Tibial artery (tissue), 4 donors: ENCODE data around the gene LCN15.
"Not testable (repeated sequence)": the region's sequence is repeated elsewhere in the genome, so short reads cannot be mapped to it uniquely, and the experiment has no call there.

Experiments
- DNase-seq, 2 donors: peaks; one replicate each; pipeline ENCODE4 v3.0.0-alpha.2; 2019
- H3K27ac ChIP-seq, 2 donors: fragments of 200-600 bp; sonication (generic) in 1 of 2; 1 replicate in 1 of 2; 2 replicates in 1 of 2; pipeline ENCODE4 v1.5.1; 2018 to 2019; ENCODE audit warnings: mild to moderate bottlenecking in 1 of 2
- H3K27me3 ChIP-seq, 2 donors: fragments of 200-600 bp; sonication (generic) in 1 of 2; one replicate each; pipeline versions ENCODE4 v1.5.1 to v1.6.0; 2016 to 2019
- H3K36me3 ChIP-seq, 3 donors: fragments of 200-600 bp; sonication (generic) in 2 of 3; one replicate each; pipeline ENCODE4 v1.5.1; 2016 to 2019; ENCODE audit warnings: mild to moderate bottlenecking in 2 of 3
- H3K4me1 ChIP-seq, 4 donors: fragments of 200-600 bp; sonication (generic) in 2 of 4; 1 replicate in 3 of 4; 2 replicates in 1 of 4; pipeline ENCODE4 v1.5.1; 2016 to 2019
- H3K4me3 ChIP-seq, 2 donors: fragments of 200-600 bp; sonication (generic) in 1 of 2; 1 replicate in 1 of 2; 2 replicates in 1 of 2; pipeline ENCODE4 v1.5.1; 2018 to 2019; ENCODE audit warnings: mild to moderate bottlenecking in 2 of 2
- H3K9me3 ChIP-seq, 3 donors: fragments of 200-600 bp; sonication (generic) in 1 of 3; one replicate each; pipeline ENCODE4 v1.5.1; 2016 to 2019
- intact Hi-C: fragments of 100-400 bp; cut with DNase I; formaldehyde crosslinking; loops from one replicate; pipeline ENCODE4 v1.15.0; 2023; ENCODE audit warnings: low total_unique reads
- TF ChIP-seq, protein P1 (sequence below), 2 experiments: fragments of 200-600 bp in 1 of 2; fragments of 450-650 bp in 1 of 2; IDR thresholded peaks; one replicate each; pipeline ENCODE4 v1.5.1; 2017 to 2019; ENCODE audit warnings: antibody characterized with exemption in 2 of 2, mild to moderate bottlenecking in 1 of 2, moderate library complexity in 1 of 2

LCN15 gene

DNA sequence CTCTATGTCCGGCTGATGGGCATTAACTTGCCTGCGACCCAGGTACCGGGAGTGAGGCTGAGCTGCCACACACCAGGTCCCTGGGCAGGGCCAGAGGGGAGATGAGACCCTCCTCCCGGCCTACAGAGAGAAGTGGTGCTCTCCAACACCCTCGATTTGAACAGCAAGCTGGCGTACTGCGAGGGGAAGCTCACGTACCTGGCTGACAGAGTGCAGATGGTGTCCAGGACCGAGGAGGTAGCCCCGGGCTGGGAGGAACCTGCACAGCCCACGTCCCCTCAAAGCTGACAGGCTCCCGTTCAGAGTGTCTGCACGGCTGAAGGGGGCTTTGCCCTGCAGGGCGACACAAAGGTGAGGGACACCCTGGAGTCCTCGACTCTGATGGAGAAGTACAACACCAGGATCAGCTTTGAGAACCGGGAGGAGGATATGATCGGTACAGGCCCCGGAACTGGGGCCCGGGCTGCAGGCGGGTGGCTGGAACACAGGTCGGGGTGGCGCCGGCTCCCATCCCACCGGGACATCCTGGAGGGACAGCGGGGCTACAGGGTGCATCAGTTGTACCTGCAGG, 42.4 kb upstream of the LCN15 start:
- H3K27me3 ChIP-seq: peaks cover 0 to 18% of the 10 kb centered on the region in 2 donors
- H3K4me3 ChIP-seq: peak overlapping the region; percentile 94 to 99
- H3K27ac ChIP-seq: peak overlapping the region; percentile 83 to 93
- TF ChIP-seq, protein P1, sequence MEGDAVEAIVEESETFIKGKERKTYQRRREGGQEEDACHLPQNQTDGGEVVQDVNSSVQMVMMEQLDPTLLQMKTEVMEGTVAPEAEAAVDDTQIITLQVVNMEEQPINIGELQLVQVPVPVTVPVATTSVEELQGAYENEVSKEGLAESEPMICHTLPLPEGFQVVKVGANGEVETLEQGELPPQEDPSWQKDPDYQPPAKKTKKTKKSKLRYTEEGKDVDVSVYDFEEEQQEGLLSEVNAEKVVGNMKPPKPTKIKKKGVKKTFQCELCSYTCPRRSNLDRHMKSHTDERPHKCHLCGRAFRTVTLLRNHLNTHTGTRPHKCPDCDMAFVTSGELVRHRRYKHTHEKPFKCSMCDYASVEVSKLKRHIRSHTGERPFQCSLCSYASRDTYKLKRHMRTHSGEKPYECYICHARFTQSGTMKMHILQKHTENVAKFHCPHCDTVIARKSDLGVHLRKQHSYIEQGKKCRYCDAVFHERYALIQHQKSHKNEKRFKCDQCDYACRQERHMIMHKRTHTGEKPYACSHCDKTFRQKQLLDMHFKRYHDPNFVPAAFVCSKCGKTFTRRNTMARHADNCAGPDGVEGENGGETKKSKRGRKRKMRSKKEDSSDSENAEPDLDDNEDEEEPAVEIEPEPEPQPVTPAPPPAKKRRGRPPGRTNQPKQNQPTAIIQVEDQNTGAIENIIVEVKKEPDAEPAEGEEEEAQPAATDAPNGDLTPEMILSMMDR (IDR thresholded peaks at IDR 0.05): no peak
- no peaks in the 10 kb centered on the region for H3K9me3 ChIP-seq
- H3K4me1 ChIP-seq: peaks cover 0 to 52% (median 26%) of the 10 kb centered on the region in 4 donors
- intact Hi-C loops: loop anchor here (5.0 kb wide), 1 partner anchor 36 kb away; the partner anchor contains the start of gene AJM1
- H3K36me3 ChIP-seq: peaks cover 0 to 9% (median 0%) of the 10 kb centered on the region in 3 donors
- no peak for DNase-seq

DNA sequence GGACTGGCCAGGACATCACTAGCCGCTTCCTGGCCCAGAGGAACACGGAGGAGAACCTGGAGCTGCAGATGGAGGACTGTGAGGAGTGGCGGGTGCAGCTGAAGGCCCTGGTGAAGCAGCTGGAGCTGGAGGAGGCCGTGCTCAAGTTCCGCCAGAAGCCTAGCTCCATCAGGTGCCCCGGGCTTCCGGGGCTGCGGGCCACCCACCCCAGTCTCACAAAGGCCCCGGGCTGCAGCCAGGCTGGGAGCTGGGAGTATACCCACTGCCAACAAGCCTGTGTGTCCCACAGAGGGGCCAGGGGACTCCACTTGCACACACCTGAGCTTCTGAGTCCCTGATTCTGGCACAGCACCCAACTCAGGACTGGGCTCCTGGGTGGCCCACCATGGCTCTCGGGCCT, 41.7 kb upstream of the LCN15 start:
- intact Hi-C loops: loop anchor here (5.0 kb wide), 1 partner anchor 36 kb away; the partner anchor contains the start of gene AJM1
- no peak overlapping the region for H3K27ac ChIP-seq
- peaks cover 0 to 57% (median 28%) of the 10 kb centered on the region in 4 donors for H3K4me1 ChIP-seq
- H3K9me3 ChIP-seq: no peaks in the 10 kb centered on the region
- TF ChIP-seq, protein P1 (IDR thresholded peaks at IDR 0.05): no peak
- no peak for DNase-seq
- H3K36me3 ChIP-seq: peaks cover 0 to 6% (median 0%) of the 10 kb centered on the region in 3 donors
- peaks cover 0 to 24% of the 10 kb centered on the region in 2 donors for H3K27me3 ChIP-seq
- H3K4me3 ChIP-seq: no peak overlapping the region

DNA sequence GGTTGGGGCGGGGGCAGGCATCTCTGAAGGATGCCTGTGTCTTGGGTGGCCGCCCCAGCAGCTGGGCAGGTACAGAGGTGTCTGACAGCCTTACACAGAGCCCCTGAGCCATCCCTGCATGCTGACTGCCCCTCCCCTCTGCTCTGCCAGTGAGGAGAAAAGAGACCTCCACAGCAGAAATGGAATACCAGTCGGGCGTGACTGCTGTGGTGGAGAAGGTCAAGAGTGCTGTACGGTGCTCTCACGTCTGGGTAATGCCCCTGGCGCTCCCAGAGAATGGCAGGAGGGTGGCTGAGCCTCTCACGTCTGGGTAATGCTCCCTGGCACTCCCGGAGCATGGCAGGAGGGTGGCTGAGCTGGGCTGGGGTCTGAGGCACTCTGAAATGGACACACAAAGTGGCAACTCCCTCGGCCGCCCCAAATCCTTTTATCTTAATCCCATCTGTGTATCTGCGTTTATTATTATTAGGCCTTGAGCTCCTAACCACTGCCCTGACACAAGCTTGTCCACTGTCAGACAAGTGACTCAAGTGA, 41.0 kb upstream of the LCN15 start:
- H3K4me3 ChIP-seq: no peak overlapping the region
- TF ChIP-seq, protein P1 (IDR thresholded peaks at IDR 0.05): no peak
- DNase-seq: no peak
- peaks cover 0 to 32% of the 10 kb centered on the region in 2 donors for H3K27me3 ChIP-seq
- peaks cover 0 to 59% (median 31%) of the 10 kb centered on the region in 4 donors for H3K4me1 ChIP-seq
- intact Hi-C loops: loop anchor here (5.0 kb wide), 1 partner anchor 37 kb away; the partner anchor contains the start of gene AJM1
- H3K36me3 ChIP-seq: peaks cover 0 to 6% (median 0%) of the 10 kb centered on the region in 3 donors
- no peaks in the 10 kb centered on the region for H3K9me3 ChIP-seq
- no peak overlapping the region for H3K27ac ChIP-seq

DNA sequence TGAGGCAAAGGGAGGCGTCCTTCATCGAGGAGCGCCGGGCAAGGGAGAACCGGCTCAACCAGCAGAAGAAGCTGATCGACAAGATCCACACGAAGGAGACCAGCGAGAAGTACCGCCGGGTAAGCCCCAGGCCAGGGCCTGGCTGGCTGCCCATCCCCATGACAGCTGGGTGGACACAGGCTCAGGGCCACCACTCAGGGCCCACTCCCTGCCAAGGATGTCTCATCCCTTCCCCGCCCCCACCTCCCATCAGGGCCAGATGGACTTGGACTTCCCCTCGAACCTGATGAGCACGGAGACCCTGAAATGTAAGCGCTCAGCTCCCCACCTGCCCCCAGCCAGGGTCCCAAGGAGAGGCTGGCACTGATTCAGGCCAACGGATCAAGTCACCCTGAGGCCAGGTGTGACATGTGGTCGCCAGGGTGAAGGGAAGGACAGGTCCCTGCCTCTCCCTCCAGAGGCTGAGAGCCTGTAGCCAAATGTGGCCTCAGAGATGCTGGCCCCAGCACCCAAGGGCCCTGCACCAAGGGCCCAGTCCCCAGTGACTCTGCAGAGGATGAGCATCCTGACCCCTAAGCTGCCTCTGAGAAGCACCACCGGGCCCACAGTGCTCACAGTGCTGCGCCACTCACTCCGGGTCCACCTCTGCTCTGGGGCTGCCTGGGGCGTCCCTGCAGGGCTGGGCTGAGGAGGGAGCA, 40.3 kb upstream of the LCN15 start:
- TF ChIP-seq, protein P1 (IDR thresholded peaks at IDR 0.05): no peak
- H3K4me3 ChIP-seq: no peak overlapping the region
- intact Hi-C loops: loop anchor here (5.0 kb wide), 1 partner anchor 38 kb away; the partner anchor contains the start of gene AJM1
- H3K27me3 ChIP-seq: peaks cover 0 to 39% of the 10 kb centered on the region in 2 donors
- H3K4me1 ChIP-seq: peaks cover 0 to 59% (median 34%) of the 10 kb centered on the region in 4 donors
- peaks cover 0 to under 1% (median 0%) of the 10 kb centered on the region in 3 donors for H3K36me3 ChIP-seq
- no peak for DNase-seq
- no peaks in the 10 kb centered on the region for H3K9me3 ChIP-seq
- H3K27ac ChIP-seq: no peak overlapping the region

DNA sequence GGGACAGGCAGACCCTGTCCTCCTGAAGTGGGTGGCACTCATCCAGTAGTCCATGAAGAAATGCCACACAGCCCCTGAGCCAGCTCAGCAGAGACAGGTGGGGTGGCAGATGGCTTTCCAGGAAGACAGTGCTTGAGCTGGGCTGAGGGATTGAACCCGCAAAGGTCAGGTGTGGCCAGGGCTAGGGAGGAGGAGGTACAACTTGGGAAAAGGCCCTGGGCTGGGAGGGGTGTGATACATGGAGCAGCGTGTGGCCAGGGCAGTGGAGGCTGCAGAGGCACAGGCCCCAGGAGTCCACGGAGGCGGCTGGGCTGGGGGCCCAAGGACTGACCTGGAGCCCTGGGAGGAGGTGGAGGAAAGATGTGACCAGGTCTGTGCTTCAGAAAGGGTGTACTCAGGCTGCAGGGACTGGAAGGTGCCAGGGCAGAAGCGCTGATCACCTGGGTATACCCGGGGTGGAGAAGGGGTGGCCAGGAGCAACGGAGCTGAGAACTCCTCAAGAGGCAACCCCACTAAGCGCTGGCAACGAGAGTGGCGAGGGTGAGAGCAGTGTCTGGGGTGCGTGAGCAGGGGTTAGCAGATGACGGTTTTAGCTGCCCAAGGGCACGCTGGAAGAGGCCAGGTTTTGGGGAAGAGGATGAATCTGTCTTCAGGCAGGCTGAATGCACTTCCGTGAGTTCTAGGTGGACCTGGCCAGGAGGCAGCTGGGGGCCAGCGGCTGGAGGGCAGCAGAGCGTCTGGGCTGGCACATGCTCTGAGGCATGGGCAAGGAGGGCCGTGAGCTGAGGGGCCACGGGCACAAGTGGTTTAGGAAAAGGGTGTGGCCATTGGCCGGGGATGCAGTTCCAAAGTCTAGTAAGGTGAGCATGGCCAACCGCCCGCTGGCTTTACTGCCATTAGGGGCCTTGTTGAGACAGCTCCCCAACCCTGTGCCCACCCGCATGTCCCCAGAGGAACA, 39.5 kb upstream of the LCN15 start:
- Histone ChIP-seq H3K27me3 (peaks cover 0 to 47% of the 10 kb centered on the region in 2 donors), H3K9me3 (no peaks in the 10 kb centered on the region), H3K36me3 (no peaks in the 10 kb centered on the region), H3K4me1 (peaks cover 0 to 55% (median 29%) of the 10 kb centered on the region in 4 donors), H3K27ac (no peak overlapping the region), H3K4me3 (no peak overlapping the region)
- TF ChIP-seq, protein P1 (IDR thresholded peaks at IDR 0.05): no peak
- DNase-seq: no peak
- intact Hi-C loops: no loop called here

DNA sequence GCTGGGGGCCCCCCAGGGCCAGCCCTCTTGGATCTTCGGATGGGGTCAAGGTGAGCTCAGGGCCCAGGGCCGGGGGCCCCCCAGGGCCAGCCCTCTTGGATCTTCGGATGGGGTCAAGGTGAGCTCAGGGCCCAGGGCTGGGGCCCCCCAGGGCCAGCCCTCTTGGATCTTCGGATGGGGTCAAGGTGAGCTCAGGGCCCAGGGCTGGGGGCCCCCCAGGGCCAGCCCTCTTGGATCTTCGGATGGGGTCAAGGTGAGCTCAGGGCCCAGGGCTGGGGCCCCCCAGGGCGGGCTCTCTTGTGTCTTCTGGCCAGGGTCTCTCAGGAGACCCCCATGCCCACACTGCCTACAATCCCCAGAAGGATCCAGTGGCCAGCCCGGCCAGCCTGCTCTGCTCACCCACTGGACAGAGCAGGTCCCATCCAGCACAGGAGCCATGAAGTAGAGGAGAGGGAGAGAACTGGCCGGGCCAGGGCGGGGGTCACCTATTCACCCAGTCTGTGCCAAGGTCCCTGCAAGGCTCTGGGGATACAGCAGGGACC, 38.8 kb upstream of the LCN15 start:
- Histone ChIP-seq H3K4me1 (peaks cover 0 to 50% (median 28%) of the 10 kb centered on the region in 4 donors), H3K27me3 (peaks cover 0 to 54% of the 10 kb centered on the region in 2 donors)
- H3K27ac ChIP-seq, H3K4me3 ChIP-seq, H3K36me3 ChIP-seq, H3K9me3 ChIP-seq, DNase-seq, intact Hi-C loops: not testable (repeated sequence)
